Lung (tissue), 12 donors: ENCODE measurements around the gene BARX1. TPM values are rescaled to one million over a fixed set of nuclear protein-coding genes. Genes with fewer than 3 reads are reported as not detected.

ENCODE experiments used
- ATAC-seq: fragments of 200-7000 bp; cut with Tn5 transposase; one replicate; pipeline ENCODE4 v1.9.1; 2020; ENCODE audit warnings: moderate number of reproducible peaks; ENCODE audit not compliant: insufficient read depth, low FRiP score
- DNase-seq, 3 donors: peaks; one replicate each; pipeline ENCODE4 v3.0.0-alpha.2; 2013 to 2017
- H3K27ac ChIP-seq, 2 donors: one replicate each; pipeline ENCODE4 v1.5.1; 2013; ENCODE audit warnings: mild to moderate bottlenecking in 2 of 2, moderate library complexity in 2 of 2, control low read depth in 1 of 2, inconsistent platforms in 1 of 2, low read depth in 1 of 2, low read length in 1 of 2
- H3K27me3 ChIP-seq, 3 donors: one replicate each; pipeline ENCODE4 v1.5.1; 2013; ENCODE audit warnings: low read length in 2 of 3; ENCODE audit not compliant: control insufficient read depth in 3 of 3, insufficient read depth in 3 of 3
- H3K36me3 ChIP-seq, 4 donors: one replicate each; pipeline ENCODE4 v1.5.1; 2013; ENCODE audit warnings: low read length in 4 of 4, mild to moderate bottlenecking in 1 of 4, moderate library complexity in 1 of 4; ENCODE audit not compliant: control insufficient read depth in 4 of 4, insufficient read depth in 4 of 4
- H3K4me1 ChIP-seq, 5 donors: one replicate each; pipeline ENCODE4 v1.5.1; 2013; ENCODE audit warnings: low read length in 5 of 5, mild to moderate bottlenecking in 2 of 5, moderate library complexity in 1 of 5; ENCODE audit not compliant: control insufficient read depth in 5 of 5, insufficient read depth in 5 of 5
- H3K4me3 ChIP-seq: one replicate; pipeline ENCODE4 v1.5.1; 2013; ENCODE audit warnings: mild to moderate bottlenecking, control low read depth, moderate library complexity
- H3K9ac ChIP-seq, 2 donors: one replicate each; pipeline ENCODE4 v1.5.1; 2013; ENCODE audit warnings: low read length in 2 of 2, control low read depth in 1 of 2; ENCODE audit not compliant: insufficient read depth in 1 of 2
- H3K9me3 ChIP-seq, 4 donors: one replicate each; pipeline ENCODE4 v1.5.1; 2013; ENCODE audit warnings: low read length in 3 of 4, mild to moderate bottlenecking in 1 of 4, moderate library complexity in 1 of 4; ENCODE audit not compliant: control insufficient read depth in 4 of 4, insufficient read depth in 3 of 4
- WGBS, 2 donors: extraction: QIAGEN DNeasy Blood & Tissue Kit; methylation state at CpG; one replicate each; pipeline ENCODE4 v1.1.7; 2013; 5-methylcytosine and 5-hydroxymethylcytosine counted together
- polyA plus RNA-seq, 2 donors: library from polyadenylated mRNA; stranded (reverse); fragments of 200-250 nt; gene quantifications; one replicate each; pipeline ENCODE4 v1.2.1, GENCODE V29; 2013
- total RNA-seq, 2 donors: library from RNA; depleted of rRNA in 1 of 2; stranded (reverse); fragments of >200 nt in 1 of 2; gene quantifications; one replicate each; pipeline ENCODE4 v1.2.1, GENCODE V29; 2014 to 2021
- TF ChIP-seq, protein P1 (sequence below): IDR thresholded peaks from 2 replicates; pipeline ENCODE4 v1.5.1; 2012; ENCODE audit warnings: mild to moderate bottlenecking; ENCODE audit errors: control extremely low read depth, extremely low read depth
- donor health status: control.
- donor health status: control.
- donor health status: Bipolar disorder and iron deficiency.
- donor health status: healthy.
- donor health status: DM: yes; HTN: yes; CAD: no.

BARX1 gene
- total and polyA plus RNA-seq, 4 donors: 0.08 to 0.09 TPM; not detected in 2

DNA sequence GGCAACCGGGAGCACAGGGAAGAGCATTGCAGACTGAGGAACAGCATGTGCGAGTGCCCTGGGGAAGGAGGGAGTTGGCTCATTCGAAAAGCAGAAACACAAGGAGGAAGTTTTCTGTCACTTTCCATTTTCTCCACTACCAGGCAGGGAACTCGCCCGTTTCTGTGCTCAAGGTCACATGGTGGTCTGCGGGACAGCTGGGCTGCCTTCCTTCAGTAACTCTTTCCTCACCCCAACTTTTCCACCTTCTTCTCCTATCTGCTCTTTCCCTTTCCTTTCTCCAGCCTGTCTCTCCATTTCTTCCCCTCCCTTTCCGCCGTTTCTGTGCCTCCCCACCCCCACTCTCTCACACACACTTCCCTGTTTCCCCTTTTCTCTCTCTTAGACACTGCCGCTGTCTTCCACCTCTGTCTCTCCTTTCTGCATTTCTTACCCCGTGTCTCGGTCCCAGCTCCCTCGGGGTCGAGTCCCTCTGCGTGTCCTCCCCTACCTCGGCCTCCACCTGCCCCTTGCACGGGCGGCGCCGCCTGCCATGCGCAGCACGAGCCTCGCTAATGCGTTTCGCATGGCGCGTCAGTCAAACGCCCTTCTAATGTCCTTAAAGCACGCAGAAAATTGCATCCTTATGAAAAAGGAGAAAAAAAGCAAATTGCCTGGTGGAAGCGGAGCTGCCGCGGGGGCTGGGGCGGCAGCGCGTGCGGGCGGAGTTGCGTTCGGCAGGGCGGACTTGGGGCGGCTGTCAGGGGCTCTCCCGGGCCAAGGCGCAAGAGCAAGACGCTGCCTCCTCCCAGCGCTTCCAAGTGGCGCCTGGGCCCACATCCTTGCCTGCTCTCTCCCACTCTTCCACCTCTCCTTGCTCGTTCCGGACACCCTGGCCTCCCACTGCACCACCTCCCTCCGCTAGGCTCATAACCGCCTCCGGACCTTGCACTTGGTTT lies 9.5 kb downstream of the BARX1 start:
- peak; percentile 17 for ATAC-seq
- no peaks in the 10 kb centered on the region for H3K36me3 ChIP-seq
- H3K27me3 ChIP-seq: peaks cover 5 to 95% (median 94%) of the 10 kb centered on the region in 3 donors
- WGBS, 2 donors: 1 to 2% methylated on average over 49 to 50 of the region's 50 CpGs
- DNase-seq: no peak
- no peak overlapping the region for H3K27ac ChIP-seq
- no peak overlapping the region for H3K4me3 ChIP-seq
- H3K9me3 ChIP-seq: peaks cover 0 to 13% (median 0%) of the 10 kb centered on the region in 4 donors
- peaks cover 0 to 8% (median 0%) of the 10 kb centered on the region in 5 donors for H3K4me1 ChIP-seq
- H3K9ac ChIP-seq: no peak overlapping the region
- TF ChIP-seq, protein P1, sequence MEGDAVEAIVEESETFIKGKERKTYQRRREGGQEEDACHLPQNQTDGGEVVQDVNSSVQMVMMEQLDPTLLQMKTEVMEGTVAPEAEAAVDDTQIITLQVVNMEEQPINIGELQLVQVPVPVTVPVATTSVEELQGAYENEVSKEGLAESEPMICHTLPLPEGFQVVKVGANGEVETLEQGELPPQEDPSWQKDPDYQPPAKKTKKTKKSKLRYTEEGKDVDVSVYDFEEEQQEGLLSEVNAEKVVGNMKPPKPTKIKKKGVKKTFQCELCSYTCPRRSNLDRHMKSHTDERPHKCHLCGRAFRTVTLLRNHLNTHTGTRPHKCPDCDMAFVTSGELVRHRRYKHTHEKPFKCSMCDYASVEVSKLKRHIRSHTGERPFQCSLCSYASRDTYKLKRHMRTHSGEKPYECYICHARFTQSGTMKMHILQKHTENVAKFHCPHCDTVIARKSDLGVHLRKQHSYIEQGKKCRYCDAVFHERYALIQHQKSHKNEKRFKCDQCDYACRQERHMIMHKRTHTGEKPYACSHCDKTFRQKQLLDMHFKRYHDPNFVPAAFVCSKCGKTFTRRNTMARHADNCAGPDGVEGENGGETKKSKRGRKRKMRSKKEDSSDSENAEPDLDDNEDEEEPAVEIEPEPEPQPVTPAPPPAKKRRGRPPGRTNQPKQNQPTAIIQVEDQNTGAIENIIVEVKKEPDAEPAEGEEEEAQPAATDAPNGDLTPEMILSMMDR: no peak

DNA sequence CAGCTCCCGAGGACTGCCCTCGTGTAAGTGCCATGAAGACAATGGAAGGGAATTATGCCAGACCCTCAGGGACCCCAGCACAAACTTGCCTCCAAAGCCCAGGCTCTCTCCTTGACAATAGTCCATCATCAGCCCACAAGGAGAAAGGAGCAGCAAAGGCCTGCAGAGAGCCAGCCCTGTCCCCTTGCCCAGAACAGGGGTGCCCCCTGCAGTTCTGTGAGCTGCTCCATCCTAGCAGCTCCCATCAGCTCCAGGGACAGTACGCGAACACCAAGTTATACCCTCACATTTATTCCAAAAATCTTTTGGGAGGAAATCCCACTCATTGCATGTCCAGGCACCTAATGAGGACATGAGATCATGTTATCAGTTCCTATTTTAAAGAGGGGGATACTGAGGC lies 11.1 kb downstream of the BARX1 start:
- H3K27ac ChIP-seq: no peak overlapping the region
- 58 to 67% methylated on average over 4 of the region's 4 CpGs for WGBS, 2 donors
- DNase-seq (no peak), ATAC-seq (no peak)
- TF ChIP-seq, protein P1: no peak
- H3K36me3 ChIP-seq: no peaks in the 10 kb centered on the region
- peaks cover 0 to 7% (median 0%) of the 10 kb centered on the region in 5 donors for H3K4me1 ChIP-seq
- H3K27me3 ChIP-seq: peaks cover 4 to 85% (median 79%) of the 10 kb centered on the region in 3 donors
- H3K9ac ChIP-seq: no peak overlapping the region
- peaks cover 0 to 8% (median 0%) of the 10 kb centered on the region in 4 donors for H3K9me3 ChIP-seq
- no peak overlapping the region for H3K4me3 ChIP-seq

DNA sequence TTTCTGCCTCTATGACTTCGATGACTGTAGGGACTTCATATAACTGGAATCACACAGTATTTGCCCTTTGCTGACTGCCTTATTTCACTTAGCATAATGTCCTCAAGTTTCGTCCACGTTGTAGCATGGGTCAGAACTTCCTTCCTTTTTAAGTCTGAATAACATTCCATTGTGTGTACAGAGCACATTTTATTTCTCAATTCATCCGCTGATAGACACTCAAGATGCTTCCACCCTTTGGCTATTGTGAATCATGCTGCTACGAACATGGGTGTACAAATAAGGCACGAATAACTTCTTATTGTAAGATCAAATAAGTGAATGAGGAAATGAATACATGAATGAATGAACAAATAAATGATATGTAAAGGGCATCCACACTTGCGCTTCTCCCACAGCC lies 13.0 kb downstream of the BARX1 start:
- WGBS, 2 donors: 54 to 55% methylated on average over 7 of the region's 7 CpGs
- Histone ChIP-seq H3K27me3 (peaks cover 0 to 68% (median 60%) of the 10 kb centered on the region in 3 donors), H3K9me3 (peaks cover 0 to 8% (median 0%) of the 10 kb centered on the region in 4 donors), H3K9ac (no peak overlapping the region), H3K36me3 (no peaks in the 10 kb centered on the region), H3K4me3 (no peak overlapping the region), H3K27ac (no peak overlapping the region), H3K4me1 (peaks cover 0 to 6% (median 0%) of the 10 kb centered on the region in 5 donors)
- no peak for ATAC-seq
- TF ChIP-seq, protein P1: no peak
- no peak for DNase-seq
